Tibial nerve (tissue), 4 donors: Measurements from ENCODE around the gene C2CD5. TPM values are rescaled to one million over a fixed set of nuclear protein-coding genes. Genes with fewer than 3 reads are reported as not detected.
A peak's percentile ranks its signal among the peaks of the same experiment; 100 is the strongest.

Experiments used
- DNase-seq, 2 donors: peaks; one replicate each; pipeline ENCODE4 v3.0.0-alpha.2; 2019; ENCODE audit warnings: low spot score in 2 of 2
- H3K27ac ChIP-seq, 4 donors: fragments of 200-600 bp; sonication (generic) in 3 of 4; one replicate each; pipeline ENCODE4 v1.5.1; 2017 to 2019; ENCODE audit warnings: mild to moderate bottlenecking in 1 of 4
- H3K27me3 ChIP-seq, 2 donors: fragments of 200-600 bp; sonication (generic) in 1 of 2; one replicate each; pipeline versions ENCODE4 v1.5.1 to v1.6.0; 2017 to 2019
- H3K36me3 ChIP-seq, 3 donors: fragments of 200-600 bp; sonication (generic); one replicate each; pipeline ENCODE4 v1.5.1; 2018 to 2019
- H3K4me1 ChIP-seq, 4 donors: fragments of 200-600 bp; sonication (generic) in 3 of 4; one replicate each; pipeline ENCODE4 v1.5.1; 2017 to 2019
- H3K4me3 ChIP-seq, 4 donors: fragments of 200-600 bp; sonication (generic) in 3 of 4; one replicate each; pipeline ENCODE4 v1.5.1; 2017 to 2019; ENCODE audit warnings: mild to moderate bottlenecking in 1 of 4, moderate library complexity in 1 of 4
- H3K9me3 ChIP-seq, 4 donors: fragments of 200-600 bp; sonication (generic) in 3 of 4; one replicate each; pipeline ENCODE4 v1.5.1; 2017 to 2019
- CTCF ChIP-seq, 5 experiments: fragments of 200-600 bp in 3 of 5; fragments of 450-650 bp in 2 of 5; sonication (generic) in 3 of 5; IDR thresholded peaks; one replicate each; pipeline ENCODE4 v1.5.1; 2016 to 2019; ENCODE audit warnings: antibody characterized with exemption in 5 of 5, mild to moderate bottlenecking in 3 of 5, moderate library complexity in 2 of 5
- EP300 ChIP-seq, 2 donors: sonication (generic); formaldehyde crosslinking; IDR thresholded peaks; one replicate each; pipeline ENCODE4 v1.6.1; 2017; ENCODE audit warnings: antibody characterized with exemption in 2 of 2, mild to moderate bottlenecking in 1 of 2
- POLR2A ChIP-seq, 2 donors: fragments of 450-650 bp; IDR thresholded peaks; one replicate each; pipeline ENCODE4 v1.6.1; 2017; ENCODE audit warnings: antibody characterized with exemption in 2 of 2, mild to moderate bottlenecking in 2 of 2, moderate library complexity in 2 of 2
- WGBS, 2 donors: methylation state at CpG; one replicate each; pipeline ENCODE4 v1.1.5; 2018; 5-methylcytosine and 5-hydroxymethylcytosine counted together
- total RNA-seq, 4 donors: library from RNA; depleted of rRNA; stranded (reverse); fragments of >200 nt; gene quantifications; one replicate each; pipeline ENCODE4 v1.1.0, GENCODE V29; 2016

The C2CD5 gene
- total RNA-seq, 4 donors from 2014 or later, result 49.2 to 63.8 (median 52.5) TPM

GRCh38 chr12:22409377-22410164 lies 134.8 kb downstream of the C2CD5 start:
- no peaks in the 10 kb centered on the region for H3K36me3 ChIP-seq
- H3K4me3 ChIP-seq, result no peak overlapping the region
- H3K4me1 ChIP-seq, result no peaks in the 10 kb centered on the region
- no peak for TF ChIP-seq POLR2A (IDR thresholded peaks at IDR 0.05)
- TF ChIP-seq EP300 (IDR thresholded peaks at IDR 0.05), result no peak
- TF ChIP-seq CTCF (IDR thresholded peaks at IDR 0.05), result no peak
- WGBS, 2 donors, result 89% methylated on average over 12 of the region's 12 CpGs
- H3K27me3 ChIP-seq, result no peaks in the 10 kb centered on the region
- H3K9me3 ChIP-seq, result no peaks in the 10 kb centered on the region
- H3K27ac ChIP-seq, result peak overlapping the region in 1 of 4 donors; percentile 16
- DNase-seq, result no peak

- WGBS, 2 donors, result 34 to 38% methylated on average over 8 of the region's 8 CpGs
- no peaks in the 10 kb centered on the region for H3K9me3 ChIP-seq
- no peaks in the 10 kb centered on the region for H3K4me1 ChIP-seq
- TF ChIP-seq CTCF (IDR thresholded peaks at IDR 0.05), result no peak
- TF ChIP-seq POLR2A (IDR thresholded peaks at IDR 0.05), result no peak
- no peak for TF ChIP-seq EP300 (IDR thresholded peaks at IDR 0.05)
- DNase-seq, result no peak
- H3K27ac ChIP-seq, result peak overlapping the region in 1 of 4 donors; percentile 16
- no peaks in the 10 kb centered on the region for H3K36me3 ChIP-seq
- no peak overlapping the region for H3K4me3 ChIP-seq
- H3K27me3 ChIP-seq, result no peaks in the 10 kb centered on the region
Measured at GRCh38 chr12:22408610-22409376, 135.5 kb downstream of the C2CD5 start.

- H3K36me3 ChIP-seq, result no peaks in the 10 kb centered on the region
- no peaks in the 10 kb centered on the region for H3K4me1 ChIP-seq
- H3K27ac ChIP-seq, result no peak overlapping the region
- TF ChIP-seq CTCF (IDR thresholded peaks at IDR 0.05), result no peak
- no peak for TF ChIP-seq EP300 (IDR thresholded peaks at IDR 0.05)
- no peak for TF ChIP-seq POLR2A (IDR thresholded peaks at IDR 0.05)
- H3K27me3 ChIP-seq, result no peaks in the 10 kb centered on the region
- DNase-seq, result no peak
- no peak overlapping the region for H3K4me3 ChIP-seq
- 79 to 87% methylated on average over 3 of the region's 3 CpGs for WGBS, 2 donors
- H3K9me3 ChIP-seq, result no peaks in the 10 kb centered on the region
Measured at GRCh38 chr12:22407397-22407796, 136.9 kb downstream of the C2CD5 start.

GRCh38 chr12:22406627-22407026 lies 137.7 kb downstream of the C2CD5 start:
- no peaks in the 10 kb centered on the region for H3K36me3 ChIP-seq
- no peaks in the 10 kb centered on the region for H3K27me3 ChIP-seq
- H3K27ac ChIP-seq, result no peak overlapping the region
- H3K4me3 ChIP-seq, result no peak overlapping the region
- no peaks in the 10 kb centered on the region for H3K9me3 ChIP-seq
- no peak for DNase-seq
- no peaks in the 10 kb centered on the region for H3K4me1 ChIP-seq
- TF ChIP-seq CTCF (IDR thresholded peaks at IDR 0.05), result no peak
- no peak for TF ChIP-seq EP300 (IDR thresholded peaks at IDR 0.05)
- no peak for TF ChIP-seq POLR2A (IDR thresholded peaks at IDR 0.05)
- WGBS, 2 donors, result 95 to 96% methylated on average over 1 of the region's 1 CpG
